COLO829 (cell line): ENCODE results near the gene SENP8.
"Not testable (repeated sequence)": the region's sequence is repeated elsewhere in the genome, so short reads cannot be mapped to it uniquely, and the experiment has no call there.

Source experiments
- DNase-seq: peaks from one replicate; pipeline ENCODE4 v3.0.0; 2012; ENCODE audit warnings: low spot score

Gene SENP8

DNA sequence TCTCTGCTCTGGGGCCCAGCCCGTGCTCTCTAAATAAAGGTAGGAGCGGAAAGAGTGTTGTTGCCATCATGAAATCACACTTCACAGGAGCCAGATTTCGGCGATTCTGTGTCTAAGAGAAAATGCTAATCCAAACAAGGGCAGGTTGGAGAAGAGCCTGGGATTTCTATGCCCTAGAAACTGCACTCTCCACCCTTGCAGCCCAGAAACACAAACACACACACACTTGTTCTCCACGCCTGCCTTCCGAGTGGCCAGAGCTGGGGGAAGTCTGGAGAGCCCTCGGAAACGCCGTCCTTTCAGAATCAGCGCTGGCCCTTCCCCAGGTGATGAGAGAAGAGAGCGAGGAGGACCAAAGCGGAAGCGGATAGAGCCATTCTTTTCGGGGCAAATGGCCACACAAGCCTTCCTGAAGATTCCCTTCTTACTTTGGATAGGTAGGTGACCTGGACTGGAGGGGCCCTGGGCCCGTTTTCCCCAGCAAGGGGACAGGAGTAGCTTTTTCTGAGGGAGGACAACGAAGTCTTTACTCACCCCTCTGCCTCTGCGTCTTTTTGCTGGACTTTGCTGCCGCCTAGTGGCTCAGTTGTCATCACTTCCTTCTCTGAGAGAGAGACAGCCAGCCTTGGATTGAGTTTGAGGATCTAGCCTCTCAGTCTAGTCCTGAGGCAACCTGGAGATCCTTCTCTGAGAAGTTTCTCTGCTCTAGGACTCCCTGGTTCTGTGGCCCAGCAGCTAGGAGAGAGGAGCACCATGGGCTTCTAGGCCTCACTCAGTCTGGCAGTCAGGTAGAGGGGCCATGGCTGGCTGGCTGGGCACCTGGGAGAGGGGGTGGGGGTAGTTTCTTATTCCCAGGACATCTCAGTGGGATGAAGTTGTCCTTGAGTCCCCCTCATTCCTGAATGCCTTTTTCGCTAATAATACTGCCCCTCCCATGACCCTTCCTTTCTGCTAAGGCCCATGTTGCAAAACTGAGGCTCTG lies 37.7 kb downstream of the SENP8 start:
- DNase-seq = peak; percentile 60

DNA sequence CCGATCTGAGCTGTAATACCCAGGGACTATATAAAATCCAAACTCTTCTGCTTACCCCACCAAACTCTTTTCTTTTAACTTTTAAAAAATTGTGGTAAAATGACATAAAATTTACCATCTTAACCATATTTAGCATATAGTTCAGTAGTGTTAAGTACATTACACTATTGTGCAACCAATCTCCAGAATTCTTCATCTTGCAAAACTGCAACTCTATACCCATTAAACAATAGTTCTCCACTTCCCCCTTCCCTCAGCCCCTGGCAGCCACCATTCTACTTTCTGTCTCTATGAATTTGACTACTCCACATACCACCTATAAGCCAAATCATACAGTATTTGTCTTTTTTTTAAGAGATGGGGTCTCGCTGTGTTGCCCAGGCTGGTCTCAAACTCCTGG lies 38.7 kb downstream of the SENP8 start:
- no peak for DNase-seq

DNA sequence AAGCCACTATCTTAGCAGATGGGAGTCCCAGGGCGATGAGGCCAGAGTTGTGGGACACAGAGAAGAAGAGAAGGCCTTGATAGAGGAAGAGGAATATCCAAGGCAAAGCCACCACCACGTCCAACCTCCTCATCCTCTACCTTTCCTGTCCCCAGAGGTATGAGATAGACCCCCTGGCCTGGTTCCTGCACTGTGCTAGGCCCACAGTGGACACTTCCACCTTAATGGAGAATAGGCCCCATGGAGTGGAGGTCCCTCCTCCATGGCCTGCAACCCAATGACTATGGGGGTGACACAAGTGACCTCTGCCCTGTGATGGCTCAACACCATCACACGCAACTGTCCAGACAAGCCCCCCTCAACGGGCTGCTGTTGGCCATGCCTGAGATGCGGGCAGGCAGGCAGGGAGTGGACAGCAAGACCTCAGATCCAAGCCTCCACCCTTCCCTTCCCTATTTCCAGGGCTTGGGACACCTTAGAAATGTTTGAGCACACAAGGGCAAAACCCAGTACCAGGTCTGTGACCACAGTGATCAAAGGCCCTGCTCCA lies 42.6 kb downstream of the SENP8 start:
- no peak for DNase-seq

DNA sequence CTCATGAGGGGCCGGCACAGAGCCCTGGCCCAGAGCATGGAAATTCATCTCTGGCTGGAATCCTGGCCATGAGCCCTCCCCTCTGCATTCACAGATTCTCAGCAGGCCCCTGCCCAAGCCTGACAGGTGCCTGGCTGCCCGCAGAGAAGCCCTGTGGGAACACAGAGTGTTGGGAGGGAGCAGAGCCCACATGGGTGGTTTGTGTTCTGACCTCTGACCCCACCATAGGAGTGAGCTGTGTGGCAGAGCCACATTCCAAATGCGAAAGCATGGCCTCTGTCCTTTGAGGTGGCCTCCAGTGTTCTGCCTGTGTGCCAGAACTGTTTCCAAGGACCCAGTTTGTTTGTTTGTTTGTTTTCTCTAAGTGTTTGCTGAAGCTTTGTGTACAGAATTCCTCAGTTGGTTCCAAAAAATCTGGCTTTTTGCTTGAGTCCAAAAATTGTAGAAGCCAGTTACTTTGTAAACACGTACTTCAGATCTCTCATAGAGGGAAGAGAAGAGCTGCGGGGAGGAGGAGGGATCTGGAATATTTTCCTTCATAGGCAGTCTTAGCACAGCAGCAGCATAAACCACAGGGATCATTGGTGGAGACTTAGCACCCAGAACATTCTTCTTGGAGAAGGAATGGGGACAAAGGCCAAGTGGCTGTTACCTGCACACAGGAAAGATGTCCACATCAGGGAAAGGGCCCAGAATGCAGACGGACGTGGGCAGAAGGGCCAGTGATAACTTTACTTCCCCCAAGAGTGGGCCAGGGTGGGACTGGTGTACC lies 43.3 kb downstream of the SENP8 start:
- no peak for DNase-seq

DNA sequence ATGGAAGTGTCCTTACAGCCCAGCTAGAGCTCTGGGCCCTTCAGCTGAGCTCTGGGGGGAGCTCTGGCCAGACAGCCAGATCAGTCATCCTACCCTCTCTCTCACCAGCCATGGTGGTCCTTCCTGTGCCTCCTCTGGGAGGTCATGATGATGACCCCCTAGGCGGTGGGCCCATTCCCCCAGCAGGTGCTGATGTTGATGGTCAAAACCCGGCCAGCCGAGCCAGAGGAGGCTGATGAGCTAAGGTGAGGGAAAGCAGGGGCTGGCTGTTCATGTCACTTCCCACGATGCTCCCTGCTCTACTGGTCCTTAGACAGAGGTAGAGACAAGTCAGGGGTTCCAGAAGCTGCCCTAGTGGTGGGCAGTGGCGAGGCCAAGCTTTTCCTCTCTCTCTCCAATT lies 44.4 kb downstream of the SENP8 start:
- no peak for DNase-seq

DNA sequence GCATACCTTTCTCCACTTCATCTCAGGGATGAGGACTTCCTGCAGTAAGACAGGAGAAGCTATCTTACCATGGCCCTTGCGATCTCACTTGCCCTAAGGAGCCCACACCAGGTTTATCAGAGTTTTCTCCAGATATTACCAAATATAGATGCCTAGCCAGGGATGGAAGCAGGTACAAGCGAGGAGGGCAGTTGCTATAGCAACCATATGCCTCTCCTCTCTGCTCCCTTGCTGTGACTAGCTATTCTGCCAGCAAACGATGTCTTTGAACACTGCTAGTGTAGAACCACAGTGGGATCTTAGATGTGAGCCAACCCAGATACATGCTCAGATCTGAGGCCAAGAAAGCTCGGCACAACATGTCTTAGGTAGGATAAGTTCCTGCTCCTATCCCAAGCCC lies 45.5 kb downstream of the SENP8 start:
- DNase-seq = no peak

DNA sequence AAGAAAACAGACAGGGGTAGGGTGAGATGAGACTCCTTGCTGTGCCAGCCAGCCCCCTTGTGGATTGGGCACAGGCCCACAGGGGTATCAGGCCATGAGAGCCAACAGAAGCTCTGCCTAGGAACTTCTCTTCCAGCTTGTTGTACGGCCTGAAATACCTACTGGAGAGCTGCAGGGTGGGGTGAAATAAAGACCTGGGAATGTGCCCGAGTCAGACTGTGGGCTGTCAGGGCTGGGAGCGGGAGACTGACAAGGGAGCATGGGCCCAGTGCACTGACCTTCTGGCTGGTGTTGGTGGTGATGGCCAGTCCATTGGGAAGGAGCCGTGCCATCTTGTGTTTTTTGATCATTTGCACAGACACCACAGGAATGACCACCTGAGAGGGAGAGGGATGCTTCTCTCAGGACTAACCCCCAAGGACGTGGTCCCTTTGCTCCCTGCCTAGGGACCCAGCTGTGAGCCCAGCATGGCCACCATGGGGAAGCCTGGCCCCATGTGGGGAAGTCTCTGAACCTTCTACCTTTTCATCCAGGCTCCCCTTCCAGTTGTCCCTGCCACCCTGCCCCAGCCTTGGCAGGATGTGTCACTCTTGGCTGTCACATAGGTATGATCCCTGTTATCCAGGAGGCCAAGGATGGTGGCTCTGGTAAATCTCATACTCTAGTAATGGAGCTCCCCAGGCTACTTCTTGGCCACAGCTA lies 48.7 kb downstream of the SENP8 start:
- DNase-seq = no peak

DNA sequence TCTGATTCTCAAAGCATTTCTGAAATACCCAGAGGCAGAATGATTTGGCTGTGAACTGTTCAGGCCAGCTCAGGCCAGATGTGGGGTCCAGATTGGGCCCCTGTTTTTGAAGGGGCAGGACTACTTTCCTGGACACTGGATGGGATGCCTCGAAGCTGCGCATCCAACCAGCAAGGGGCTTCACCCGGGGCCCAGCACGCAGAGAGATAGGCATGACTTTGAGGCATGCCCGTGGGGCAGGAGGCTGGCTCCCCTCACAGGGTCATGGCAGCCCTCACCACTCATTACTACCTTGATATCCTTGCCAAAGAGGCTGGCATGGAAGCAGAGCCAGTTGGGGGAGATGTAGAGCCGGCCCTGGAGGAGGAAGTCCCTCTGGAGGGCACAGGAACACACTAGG lies 49.2 kb downstream of the SENP8 start:
- DNase-seq = no peak

DNA sequence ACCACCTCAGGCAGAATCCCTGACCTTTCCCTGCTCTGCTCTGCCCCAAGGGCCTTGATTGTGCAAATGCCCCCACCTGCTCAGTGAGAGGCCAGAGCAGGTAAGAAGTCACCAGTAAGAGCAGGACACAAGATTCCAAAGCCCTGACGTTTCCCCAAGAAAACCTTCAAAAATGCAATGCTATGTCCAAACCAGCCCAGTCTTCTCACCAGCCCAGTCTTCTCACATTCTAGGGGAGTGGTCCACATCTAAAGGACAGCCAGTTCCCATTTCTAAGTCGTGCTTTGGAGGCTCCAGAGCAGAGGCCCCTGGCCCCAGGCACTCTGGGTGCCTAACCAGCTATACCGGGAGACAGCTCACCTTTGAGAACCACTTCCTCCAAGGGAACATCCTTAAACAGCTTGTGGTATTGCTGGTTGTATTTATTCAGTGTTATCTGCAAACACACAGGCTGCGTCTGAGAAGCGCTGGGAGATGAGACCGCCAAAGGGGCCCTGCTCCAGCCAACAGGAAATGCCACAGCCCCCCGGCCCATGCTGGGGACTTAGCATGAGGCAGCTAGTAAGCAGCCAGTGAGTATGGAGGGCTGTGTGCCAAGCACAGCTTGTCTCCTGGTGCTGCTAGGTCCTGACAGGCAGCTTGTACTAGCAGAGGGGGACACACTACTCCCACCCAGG lies 50.1 kb downstream of the SENP8 start:
- DNase-seq = no peak

DNA sequence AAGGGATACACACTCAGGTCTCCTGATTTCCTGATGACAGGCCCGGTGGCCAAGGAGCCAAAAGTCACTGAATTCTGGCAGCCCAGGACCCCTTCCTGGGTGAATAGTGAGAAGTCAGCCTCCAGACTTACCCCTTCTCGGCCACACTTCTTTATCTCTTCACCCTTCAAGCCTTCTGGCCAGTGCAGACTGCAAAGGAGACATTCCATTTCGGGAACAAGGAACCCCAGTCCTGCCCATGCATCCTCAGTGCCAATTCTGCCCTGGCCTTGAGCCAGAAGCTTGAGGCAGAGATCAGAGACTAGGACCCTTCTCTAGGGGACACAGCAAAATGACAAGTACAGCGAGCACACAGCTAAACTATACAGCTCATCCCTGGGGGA lies 50.6 kb downstream of the SENP8 start:
- DNase-seq = no peak

DNA sequence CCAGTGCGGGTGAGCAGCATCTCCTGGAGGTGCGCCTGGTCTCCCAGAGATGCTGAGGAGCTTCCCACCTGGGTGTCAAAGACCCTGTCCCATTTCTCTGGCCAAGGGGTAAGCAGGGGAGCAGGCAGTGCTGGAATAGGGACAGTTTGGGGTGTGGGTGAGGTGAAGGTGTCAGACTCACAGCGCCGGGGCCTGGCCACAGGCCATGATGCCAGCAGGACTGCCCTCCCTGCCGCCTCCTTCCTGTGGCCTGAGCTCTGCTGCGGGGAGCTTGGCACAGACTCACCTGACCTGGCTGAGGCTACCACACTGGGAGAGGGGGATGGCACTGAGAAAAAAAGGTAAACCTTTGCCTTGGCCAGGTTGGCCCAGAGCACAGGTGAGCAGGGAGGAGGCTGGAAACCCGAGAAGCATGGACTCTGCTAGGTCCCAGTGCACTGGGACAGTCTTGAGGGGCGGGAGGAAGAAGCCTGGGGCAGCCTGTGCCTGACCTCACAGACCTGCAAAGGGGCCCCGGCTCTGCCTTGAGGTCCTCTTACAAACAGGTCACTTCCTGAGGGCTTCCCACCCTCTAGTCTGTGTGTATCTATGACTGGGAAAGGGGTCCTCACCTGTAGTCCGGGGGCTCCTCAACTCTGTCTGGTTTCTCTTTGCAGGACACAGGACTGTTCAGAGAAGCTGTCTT lies 51.2 kb downstream of the SENP8 start:
- no peak for DNase-seq

DNA sequence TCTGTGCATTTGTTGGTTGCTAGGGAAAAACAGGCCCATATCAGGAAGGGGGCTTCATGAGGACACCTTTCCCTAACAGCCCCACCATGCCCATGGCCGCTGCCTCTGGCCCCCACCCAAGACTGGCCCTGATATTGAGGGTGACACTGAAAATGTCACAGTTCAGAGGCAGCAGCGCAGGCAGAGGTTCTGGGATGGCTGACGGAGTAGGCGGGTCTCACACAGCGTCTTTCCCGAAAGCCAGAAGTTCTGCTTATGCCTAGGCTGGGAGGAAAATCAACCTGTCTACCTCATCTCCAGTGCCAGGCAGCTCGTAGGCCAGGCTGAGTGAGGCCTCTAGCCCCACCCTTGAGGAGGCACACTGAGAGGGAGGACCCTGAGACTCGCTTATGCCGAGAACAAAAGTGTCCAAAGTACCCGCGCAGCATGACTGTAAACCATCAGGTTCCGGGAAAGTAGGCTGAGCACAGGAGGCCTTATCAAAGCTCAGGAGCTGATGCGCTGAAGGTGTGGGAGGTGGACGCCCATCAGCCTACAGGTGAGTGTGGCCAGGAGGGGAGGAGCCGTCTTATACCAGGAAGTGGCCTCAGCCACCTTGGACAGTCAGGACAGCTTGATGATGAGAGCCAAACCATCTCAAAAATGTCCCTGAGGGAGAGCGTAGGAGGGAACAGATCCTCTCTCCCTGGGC lies 51.9 kb downstream of the SENP8 start:
- no peak for DNase-seq

DNA sequence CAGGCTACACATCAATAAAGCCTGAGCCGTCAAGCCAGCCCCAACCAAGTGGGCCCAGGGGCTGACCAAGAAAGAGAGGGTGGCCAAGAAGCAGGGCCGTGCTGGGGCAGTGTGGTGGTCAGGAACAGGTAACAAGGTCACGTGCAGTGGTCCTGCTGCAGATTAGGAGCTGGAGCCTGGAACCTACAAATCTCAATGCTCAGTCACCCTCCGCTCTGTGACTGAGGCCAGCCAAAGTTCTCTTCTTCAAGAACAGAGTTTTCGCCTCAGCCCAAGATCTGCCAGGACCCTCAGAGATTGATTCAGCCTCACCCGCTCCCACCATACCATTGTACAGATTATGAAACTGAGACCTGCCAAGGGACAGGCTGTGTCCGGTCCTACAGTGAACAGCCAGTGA lies 52.5 kb downstream of the SENP8 start:
- DNase-seq = no peak

DNA sequence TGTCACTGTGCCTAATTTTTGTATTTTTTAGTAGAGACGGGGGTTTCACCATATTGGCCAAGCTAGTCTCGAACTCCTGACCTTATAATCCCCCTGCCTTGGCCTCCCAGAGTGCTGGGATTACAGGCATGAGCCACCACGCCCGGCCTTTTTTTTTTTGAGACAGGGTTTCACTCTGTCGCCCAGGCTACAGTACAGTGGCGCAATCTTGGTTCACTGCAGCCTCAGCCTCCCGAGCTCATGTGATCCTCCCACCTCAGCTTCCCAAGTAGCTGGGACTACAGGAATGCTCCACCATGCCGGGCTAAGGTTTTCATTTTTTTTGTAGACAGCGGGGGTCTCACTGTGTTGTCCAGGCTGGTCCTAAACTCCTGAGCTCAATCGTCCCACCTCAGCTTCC lies 53.8 kb downstream of the SENP8 start:
- DNase-seq = not testable (repeated sequence)

DNA sequence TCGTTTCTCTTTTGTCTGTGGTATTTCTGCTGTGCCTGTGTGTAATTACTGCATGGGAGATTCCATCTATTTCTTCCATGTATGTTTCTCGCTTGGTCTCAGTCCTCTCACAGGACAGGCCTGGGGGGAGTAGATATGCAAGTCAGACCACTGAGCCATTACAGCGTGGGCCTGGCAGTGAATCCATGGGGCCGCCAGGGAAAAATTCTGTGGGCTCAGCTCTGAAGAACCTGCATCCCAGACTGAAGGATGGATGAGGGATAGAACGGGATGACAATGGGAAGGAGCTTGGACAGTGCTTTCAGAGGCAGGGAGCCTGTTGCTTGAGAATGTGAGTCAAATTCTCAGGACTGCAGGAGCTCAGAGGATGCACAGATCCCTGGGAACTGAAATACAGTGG lies 54.6 kb downstream of the SENP8 start:
- DNase-seq = no peak

DNA sequence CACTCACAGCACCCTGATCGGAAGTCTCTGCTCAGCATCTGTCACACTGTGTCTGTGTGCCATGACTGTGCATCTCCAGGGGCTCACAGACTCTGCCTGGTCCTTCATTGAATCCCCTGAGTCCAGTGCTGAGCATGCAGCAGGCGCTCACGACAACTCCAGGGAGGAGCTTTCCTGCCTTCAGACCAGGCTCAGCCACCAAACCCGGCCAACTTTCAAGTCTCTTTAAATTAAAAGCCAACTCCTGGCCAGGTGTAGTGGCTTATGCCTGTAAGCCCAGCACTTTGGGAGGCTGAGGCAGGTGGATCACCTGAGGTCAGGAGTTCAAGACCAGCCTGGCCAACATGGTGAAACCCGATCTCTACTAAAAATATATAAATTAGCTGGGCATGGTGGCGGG lies 55.2 kb downstream of the SENP8 start:
- DNase-seq = no peak

DNA sequence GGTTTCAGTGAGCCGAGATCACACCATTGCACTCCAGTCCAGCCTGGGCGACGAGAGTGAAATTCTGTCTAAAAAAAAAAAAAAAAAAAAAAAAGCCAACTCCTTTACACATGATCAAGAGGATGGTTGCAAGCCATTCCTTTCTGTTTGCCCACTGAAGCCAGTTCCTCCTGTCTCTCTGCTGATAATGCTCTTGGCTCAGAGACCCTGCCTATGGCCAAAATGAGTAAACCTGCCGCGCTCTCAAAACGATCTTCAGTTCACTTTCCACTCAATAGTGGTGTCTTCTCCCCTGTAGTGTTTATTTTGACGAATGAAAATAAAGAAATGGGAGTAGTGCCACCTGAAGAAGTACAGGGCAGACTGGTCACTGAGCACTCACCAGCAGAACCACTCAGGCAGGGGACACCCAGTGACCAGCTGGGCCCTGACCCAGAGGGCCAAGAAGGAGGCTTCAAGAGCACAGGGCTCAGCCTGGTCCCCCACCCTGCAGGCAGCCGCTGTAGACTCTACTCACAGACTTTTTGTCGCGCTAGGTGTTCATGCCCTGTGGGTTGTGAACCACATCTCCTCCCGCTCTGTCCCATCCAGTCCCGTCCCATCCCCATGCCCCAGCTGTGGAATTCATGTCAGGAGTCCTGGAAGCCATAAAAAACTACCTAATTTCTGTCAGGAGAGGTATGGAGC lies 55.8 kb downstream of the SENP8 start:
- DNase-seq = no peak

DNA sequence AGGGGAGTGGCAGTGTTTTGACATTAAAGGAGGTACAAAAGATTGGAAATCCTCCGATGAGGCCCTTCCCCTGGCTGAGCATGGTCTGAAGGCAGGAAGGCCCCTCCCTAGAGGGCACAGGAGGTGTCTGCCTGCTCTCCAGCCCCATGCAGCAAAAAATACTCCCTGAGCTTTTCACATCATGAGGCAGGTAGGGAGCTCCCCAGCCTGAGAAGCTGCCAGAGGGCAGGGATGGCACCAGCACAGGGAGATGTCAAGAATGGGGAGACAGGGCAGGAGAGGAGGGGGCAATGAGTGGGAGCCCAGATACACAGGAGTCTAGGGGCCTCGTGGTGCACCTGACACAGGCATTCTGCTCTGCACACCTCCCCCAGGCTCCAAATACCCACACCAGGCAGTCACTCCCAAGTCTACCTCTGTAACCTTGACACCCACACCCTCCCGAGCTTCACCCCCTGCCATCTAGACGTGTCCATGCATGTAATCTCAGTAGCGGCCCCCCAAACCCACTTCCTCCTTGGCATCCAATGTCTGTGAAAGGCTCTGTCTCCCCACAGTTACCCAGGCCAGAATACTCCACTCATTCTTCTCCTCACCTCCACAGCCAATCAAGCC lies 56.5 kb downstream of the SENP8 start:
- no peak for DNase-seq
